Muscle of back (tissue), 11 donors: ENCODE results near the gene SEMA6B. TPM values are rescaled to one million over a fixed set of nuclear protein-coding genes. Genes with fewer than 3 reads are reported as not detected.
A peak's percentile ranks its signal among the peaks of the same experiment; 100 is the strongest.
"Not testable (repeated sequence)": the region's sequence is repeated elsewhere in the genome, so short reads cannot be mapped to it uniquely, and the experiment has no call there.

Experiments
- DNase-seq, 3 donors: peaks; one replicate each; pipeline versions ENCODE4 v3.0.0 to v3.0.0-alpha.2; 2013
- polyA plus RNA-seq, 10 donors: library from polyadenylated mRNA; unstranded; fragments of 120-200 nt; gene quantifications; one replicate each; pipeline ENCODE4 v1.2.1, GENCODE V29; 2013; ENCODE audit not compliant: insufficient read length in 10 of 10

SEMA6B gene
- polyA plus RNA-seq, 10 donors: 27.5 to 45.9 (median 35.8) TPM

- DNase-seq: no peak
Observed at GRCh38 chr19:4547303-4548237, 11.9 kb downstream of the SEMA6B start.

GRCh38 chr19:4543842-4544647 is 15.4 kb downstream of the SEMA6B start:
- DNase-seq: no peak

DNA sequence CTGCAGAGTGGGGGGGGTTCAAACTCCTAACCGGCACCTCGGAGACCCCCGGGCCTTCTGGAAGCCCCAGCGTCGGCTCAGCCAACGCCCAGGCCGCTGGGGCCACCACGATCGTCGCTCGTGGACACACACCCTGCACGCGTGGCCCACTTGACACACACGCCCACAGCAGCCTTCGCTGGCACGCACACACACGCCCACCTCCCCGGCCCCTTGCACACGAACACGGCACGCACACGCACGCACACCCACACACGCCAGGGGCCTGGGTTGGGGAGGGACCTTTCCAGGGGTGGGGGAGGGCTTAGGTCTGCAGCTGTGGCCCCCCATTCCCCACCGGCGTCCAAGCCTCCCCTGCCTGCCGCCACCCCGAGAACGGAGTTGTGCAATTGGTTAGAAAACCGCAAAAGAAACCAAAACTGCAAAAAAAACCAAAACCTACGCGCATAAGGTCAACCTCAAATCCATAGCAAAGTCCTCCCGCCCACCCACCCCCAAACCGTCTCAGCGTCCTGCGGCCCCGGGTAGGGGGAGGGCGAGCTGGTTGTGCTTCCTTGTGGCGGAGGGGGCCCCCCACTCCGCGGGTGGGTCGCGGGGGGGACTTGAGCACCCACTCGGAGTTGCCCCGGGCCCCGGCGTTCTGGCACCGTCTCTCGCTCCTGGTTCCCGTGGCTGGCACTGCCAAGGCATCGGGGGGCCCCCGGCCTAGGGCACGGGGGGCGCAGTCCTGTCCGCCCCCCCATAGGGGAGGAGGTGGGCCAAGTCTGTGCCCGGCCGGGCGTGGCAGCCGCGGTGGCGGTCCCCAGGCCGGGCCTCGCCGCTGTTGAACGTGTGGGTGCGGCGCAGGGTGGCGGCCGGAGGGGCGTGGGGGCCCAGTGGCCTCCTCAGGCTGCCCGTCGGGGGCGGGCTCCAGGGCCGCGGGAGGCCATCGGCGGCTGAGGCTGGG is 16.3 kb downstream of the SEMA6B start:
- no peak for DNase-seq

DNA sequence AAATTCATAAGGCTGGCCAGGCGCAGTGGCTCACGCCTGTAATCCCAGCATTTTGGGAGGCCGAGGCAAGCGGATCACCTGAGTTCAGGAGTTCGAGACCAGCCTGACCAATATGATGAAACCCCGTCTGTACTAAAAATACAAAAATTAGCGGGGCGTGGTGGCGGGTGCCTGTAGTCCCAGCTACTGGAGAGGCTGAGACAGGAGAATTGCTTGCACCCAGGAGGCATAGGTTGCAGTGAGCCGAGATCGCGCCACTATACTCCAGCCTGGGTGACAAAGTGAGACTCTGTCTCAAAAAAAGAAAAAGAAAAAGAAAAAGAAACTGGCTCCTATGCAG is 17.7 kb downstream of the SEMA6B start:
- not testable (repeated sequence) for DNase-seq

DNA sequence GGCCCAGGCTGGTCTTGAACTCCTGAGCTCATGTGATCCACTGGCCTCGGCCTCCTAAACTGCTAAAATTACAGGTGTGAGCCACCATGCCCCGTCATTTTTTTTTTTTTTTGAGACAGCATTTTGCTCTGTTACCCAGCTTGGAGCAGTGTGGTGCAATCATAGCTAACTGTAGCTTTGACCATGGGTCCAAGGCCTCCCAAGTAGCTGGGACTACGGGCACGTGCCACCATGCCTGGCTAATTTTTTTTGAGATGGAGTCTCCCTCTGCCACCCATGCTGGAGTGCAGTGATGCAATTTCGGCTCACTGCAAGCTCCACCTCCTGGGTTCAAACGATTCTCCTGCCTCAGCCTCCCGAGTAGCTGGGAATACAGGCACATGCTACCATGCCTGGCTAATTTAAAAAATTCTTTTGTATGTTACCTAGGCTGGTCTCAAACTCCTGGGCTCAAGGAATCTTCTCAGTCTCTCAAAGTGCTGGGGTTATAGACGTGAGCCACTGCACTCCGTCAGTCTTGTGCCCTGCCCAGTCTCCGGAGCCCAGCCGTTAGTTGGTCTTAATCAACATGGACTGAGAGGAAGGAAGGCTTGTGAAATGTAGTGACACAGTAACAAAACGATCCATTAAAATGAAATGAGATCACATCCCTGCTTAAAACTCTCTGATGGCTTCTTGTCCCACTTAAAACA is 18.2 kb downstream of the SEMA6B start:
- DNase-seq: no peak

DNA sequence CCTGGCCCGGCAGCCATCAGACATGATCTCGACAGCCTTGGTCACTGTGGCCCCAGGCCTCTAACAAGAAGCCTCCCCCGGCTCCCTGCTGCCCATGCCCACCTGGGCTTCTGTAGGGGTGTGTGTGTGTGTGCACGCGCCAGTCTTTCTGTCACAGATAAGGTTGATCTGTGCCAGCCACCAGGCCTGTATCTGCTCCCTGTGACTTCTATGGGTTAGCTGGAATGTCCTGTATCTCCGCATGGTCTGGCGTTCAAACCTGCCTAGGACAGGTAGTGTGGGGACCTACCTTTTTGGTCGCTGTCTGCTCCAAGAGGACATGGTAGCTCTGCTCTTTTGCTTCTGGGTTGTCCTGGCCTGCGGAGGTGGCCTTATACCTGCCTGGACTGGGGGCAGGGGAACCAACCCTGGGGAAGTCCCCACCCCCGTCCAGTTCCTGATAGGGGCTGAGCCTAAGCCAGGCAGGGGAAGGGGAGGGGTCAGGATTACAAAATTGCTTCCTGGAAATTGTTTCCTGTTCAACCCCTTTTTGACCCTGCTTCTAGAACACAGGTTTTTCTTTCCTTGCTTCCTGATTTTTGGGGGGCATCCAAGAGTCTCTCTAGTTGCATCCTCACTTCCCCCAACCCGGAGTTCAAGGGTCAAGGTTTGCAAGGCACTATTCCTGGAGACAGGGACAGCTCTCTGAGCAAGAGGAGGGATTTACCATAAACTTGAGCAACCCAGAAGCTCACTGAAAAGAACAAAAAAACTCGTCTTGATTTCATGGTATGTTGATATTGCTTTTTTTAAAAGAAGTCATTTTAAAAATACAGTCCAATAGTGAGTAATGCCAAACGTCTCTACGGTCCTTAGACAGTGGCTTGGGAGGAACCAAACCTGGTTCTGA is 19.5 kb downstream of the SEMA6B start, which contains the start of gene LRG1:
Gene LRG1, minus strand, starts transcription at position 344 of the 889 bp plus-strand sequence. Its CDS starts 23 bp downstream, at position 321.
- DNase-seq: no peak

DNA sequence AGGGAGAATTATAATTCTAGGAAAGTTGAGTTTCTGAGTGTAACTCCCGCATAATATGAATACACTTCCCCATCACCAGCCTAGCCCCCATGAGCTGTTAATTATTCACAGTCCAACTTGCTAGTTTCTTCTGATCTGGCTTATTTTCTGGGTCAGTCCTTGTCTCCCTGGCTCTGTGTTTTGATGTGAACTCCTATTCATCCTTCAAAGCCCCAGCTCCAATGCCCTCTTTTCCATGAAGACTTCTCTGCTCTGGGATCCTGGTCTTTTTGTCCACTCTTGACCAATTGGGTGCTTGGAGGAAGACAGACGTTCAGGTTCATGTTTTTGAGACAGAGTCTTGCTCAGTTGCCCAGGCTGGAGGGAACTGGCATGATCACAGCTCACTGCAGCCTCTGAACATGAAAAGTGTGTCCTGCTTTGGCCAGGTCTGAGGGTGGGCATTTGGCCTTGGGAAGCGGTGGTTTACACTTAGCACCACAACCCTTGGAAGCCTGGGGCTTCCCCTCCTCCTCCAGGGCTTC is 20.3 kb downstream of the SEMA6B start:
- no peak for DNase-seq

GRCh38 chr19:4538601-4538954 is 20.9 kb downstream of the SEMA6B start:
- no peak for DNase-seq

DNA sequence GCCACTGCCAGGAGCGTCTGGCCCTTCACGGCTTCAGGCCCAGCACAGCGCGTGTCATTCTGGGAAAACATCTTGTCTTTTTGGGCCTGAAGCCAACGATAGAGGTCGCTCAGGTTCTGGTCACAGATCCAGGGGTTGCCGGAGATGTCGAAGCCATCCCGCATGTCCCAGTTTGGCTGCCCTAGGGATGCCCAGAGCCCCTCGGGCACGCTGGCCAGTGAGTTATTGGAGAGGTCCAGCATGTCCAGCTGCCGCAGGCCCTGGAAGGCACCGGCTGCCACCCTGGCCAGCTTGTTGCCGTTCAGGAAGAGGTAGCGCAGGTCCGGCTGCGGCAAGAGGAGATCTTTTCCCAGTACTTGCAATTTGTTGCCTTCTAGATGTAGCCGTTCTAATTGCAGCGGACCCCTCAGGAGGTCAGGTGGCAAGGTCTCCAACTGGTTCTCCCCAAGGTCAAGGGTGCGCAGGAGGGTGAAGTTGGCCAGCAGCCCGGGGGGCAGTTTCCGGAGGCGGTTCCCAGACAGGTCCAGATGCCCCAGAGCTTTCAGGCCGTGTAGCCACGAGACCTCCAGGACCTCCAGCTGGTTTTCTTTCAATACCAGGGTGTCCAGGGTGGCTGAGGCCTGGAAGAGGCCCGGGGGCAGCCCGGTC is 21.4 kb downstream of the SEMA6B start:
- DNase-seq: no peak

GRCh38 chr19:4536798-4537197 is 22.7 kb downstream of the SEMA6B start:
- DNase-seq: no peak

DNA sequence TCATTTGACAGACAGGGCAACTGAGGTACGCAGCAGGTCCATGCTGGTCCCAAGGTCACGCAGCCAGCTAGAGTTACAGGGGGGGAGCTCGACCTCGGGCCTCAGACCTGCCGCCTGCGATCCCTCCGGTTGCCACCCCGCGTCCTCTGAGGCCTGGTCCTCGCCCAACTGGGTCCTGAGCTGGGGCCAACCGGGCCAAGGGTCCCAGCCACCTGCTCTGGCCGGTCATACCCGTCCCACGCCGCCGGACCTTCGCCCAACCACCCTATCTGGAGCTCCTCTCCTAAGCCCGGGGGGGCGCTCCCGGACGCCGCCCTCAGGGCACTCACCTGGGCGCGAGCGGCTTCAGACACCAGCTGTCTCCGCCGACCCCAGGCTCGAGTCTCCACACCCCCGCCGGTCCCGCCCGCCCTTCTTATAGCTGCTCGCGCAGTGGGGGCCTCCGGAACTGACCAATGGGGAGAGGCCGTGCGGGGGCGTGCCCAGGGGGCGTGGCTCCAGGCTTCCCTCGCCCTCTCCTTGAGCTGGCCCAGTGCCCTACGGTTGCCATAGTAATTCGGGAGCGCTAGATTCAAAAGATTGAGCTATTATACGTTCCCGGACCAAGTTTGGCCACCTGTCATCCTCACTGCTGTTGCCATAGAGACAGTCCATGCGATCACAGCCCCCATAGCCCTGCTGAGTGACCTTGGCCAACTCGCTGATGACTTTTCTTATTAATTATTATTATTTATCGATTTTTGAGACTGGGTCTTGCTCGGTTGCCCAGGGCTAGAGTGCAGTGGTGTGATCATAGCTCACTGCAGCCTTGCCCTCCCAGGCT is 24.4 kb downstream of the SEMA6B start, which contains the start of gene PLIN5:
Gene PLIN5, minus strand, starts transcription at position 389 of the 823 bp plus-strand sequence. CDS start 1,150 bp downstream, outside the sequence.
- DNase-seq: peak; percentile 24 to 73 (median 57)

DNA sequence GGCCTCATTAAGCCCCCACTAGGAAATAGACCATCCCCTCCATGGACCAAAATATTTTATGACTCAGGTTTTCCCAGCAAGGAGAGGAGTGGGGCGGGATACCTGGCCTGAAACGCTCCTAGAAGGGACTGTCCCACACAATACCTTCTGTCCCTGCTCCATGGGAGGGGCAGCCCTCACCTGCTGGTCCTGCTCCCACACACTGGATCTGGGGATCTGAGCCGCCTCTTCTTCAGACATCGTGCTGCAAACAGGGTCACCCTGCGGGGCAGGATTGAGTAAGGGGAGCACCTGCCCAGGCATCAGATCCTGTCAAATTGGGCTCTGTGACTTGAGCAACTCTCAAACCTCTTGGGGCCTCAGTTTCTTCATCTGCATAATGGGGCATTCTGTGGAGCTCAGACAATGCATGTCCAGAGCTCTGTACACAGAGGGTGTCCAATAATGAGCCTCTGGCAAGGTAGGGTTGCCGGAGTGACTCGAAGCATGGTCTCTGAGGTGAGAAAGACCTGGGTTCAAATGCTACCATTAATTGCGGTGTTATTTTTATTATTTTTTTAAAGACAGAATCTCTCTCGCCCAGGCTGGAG is 25.6 kb downstream of the SEMA6B start:
- no peak for DNase-seq

DNA sequence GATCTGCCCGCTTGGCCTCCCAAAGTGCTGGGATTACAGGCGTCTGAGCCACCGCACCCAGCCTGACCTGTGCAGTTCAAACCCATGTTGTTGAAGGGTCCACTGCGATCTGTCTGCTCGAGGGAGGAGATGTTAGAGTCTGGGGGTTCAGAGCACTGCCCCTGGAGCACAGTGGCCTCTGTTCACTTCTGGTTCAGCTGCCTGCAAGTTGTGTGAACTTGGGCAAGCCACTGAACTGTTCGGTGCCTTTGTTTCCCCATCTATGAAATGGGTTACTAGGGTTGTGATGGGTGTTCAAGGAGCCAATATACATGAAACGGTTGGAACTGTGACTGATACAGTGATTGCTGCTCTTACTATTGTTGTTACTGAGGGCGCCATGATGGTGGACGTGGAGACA is 26.1 kb downstream of the SEMA6B start:
- no peak for DNase-seq

- DNase-seq: no peak
Observed at GRCh38 chr19:4531562-4532165, 27.8 kb downstream of the SEMA6B start.

DNA sequence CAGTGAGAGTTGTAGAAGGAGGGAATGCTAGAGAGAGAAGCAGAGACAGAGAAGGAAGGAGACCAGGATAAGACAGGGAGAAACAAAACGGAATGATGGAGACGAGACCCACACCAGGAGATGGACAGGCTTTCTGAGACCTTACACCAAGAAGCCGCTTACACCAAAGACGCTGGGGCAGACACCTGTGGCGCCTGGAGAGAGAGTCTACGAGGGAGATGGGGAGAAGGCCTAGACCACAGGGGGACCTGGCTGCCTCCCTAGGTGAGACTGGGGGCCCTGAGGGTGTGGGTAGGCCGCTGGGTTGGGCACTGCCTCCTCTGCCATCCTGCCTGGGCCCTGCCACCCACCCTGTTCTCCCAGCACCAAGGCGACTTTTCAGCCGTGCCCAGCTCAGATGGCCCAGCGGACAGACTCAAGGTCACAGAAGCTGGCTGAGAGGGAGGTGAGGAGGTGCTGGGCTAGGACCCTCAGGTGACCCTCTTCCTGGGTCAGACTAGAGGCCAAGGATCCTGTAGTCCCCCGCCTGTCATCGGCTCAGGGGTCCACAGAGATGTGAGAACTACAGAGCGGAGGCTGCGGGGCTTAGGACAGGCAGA is 29.5 kb downstream of the SEMA6B start:
- no peak for DNase-seq

- no peak for DNase-seq
Observed at GRCh38 chr19:4528843-4529242, 30.6 kb downstream of the SEMA6B start.

- DNase-seq: not testable (repeated sequence)
Observed at GRCh38 chr19:4527377-4527776, 32.1 kb downstream of the SEMA6B start.
